Coronary artery (tissue), 2 donors: Measurements from ENCODE around the gene HMBS.
"Not testable (repeated sequence)": the region's sequence is repeated elsewhere in the genome, so short reads cannot be mapped to it uniquely, and the experiment has no call there.

Experiments
- DNase-seq: peaks from one replicate; pipeline ENCODE4 v3.0.0-alpha.2; 2017; ENCODE audit warnings: low spot score
- H3K27ac ChIP-seq, 2 donors: fragments of 200-600 bp; sonication (generic); one replicate each; pipeline ENCODE4 v1.5.1; 2016 to 2019
- H3K4me3 ChIP-seq: fragments of 200-600 bp; sonication (generic); 2 replicates; pipeline ENCODE4 v1.5.1; 2016; ENCODE audit warnings: mild to moderate bottlenecking, moderate library complexity
- CTCF ChIP-seq: fragments of 200-600 bp; sonication (generic); IDR thresholded peaks from one replicate; pipeline ENCODE4 v1.5.1; 2019; ENCODE audit warnings: antibody characterized with exemption

HMBS gene

GRCh38 chr11:119121811-119122124 lies 37.1 kb downstream of the HMBS start:
- no peak for DNase-seq
- peak overlapping the region; percentile 81 for H3K4me3 ChIP-seq
- TF ChIP-seq CTCF: no peak
- peak overlapping the region; percentile 78 to 86 for H3K27ac ChIP-seq

- Histone ChIP-seq H3K4me3 (no peak overlapping the region), H3K27ac (no peak overlapping the region)
- DNase-seq: no peak
- no peak for TF ChIP-seq CTCF
These were observed 41.1 kb downstream of the HMBS start for GRCh38 chr11:119125821-119126220.

GRCh38 chr11:119126675-119127268 lies 42.1 kb downstream of the HMBS start:
- Histone ChIP-seq H3K4me3 (no peak overlapping the region), H3K27ac (no peak overlapping the region)
- no peak for TF ChIP-seq CTCF
- no peak for DNase-seq

GRCh38 chr11:119130662-119131061 lies 46.0 kb downstream of the HMBS start:
- no peak overlapping the region for H3K27ac ChIP-seq
- DNase-seq: no peak
- H3K4me3 ChIP-seq: no peak overlapping the region
- no peak for TF ChIP-seq CTCF

- no peak for DNase-seq
- Histone ChIP-seq H3K27ac (no peak overlapping the region), H3K4me3 (no peak overlapping the region)
- peak; percentile 32 for TF ChIP-seq CTCF
These were observed 49.8 kb downstream of the HMBS start for GRCh38 chr11:119134389-119134978.

- H3K4me3 ChIP-seq, H3K27ac ChIP-seq, DNase-seq: not testable (repeated sequence)
These were observed 54.6 kb downstream of the HMBS start for GRCh38 chr11:119139276-119139675.
